ENCODE measurements around the gene PIK3CA.

Gene PIK3CA

DNA sequence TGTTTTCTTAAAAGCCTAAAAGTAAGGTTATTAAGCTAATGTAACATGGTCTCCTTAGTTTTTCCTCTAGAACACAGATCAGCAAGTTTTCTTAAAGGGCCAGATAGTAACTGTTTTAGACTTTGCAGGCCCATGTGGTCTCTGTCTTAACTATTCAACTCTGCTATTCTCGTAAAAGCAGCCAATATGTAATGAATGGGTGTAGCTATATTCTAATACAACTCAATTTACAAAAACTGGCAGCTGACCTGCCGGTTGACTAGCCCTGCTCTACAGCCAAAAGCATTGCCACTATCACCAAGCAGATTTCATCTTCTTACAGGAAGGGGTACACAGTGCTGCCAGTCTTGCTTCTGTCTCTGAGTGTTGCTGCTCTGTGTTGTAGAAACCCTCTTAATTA, 75.4 kb downstream of the PIK3CA start:
- H3K4me1 Mint-ChIP-seq, result no peaks in the 10 kb centered on the region
- H3K27me3 Mint-ChIP-seq (ENCODE audit: low read depth), result no peaks in the 10 kb centered on the region

DNA sequence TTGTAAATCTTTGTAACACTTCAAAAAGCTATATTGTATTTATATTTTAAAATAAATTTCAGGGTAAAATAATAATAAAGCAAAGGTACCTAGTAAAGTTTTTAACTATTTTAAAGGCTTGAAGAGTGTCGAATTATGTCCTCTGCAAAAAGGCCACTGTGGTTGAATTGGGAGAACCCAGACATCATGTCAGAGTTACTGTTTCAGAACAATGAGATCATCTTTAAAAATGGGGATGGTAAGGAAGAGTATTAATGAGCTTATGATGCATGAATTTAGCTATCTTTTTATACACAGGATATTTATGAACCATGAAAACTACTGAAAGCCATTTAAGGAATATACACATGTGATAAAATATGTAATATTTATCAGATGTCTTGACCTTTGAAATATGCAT, 76.4 kb downstream of the PIK3CA start:
- no peaks in the 10 kb centered on the region for H3K4me1 Mint-ChIP-seq
- peaks cover 44% of the 10 kb centered on the region for H3K36me3 Mint-ChIP-seq (ENCODE audit: low read depth)
- TF ChIP-seq, protein P1, sequence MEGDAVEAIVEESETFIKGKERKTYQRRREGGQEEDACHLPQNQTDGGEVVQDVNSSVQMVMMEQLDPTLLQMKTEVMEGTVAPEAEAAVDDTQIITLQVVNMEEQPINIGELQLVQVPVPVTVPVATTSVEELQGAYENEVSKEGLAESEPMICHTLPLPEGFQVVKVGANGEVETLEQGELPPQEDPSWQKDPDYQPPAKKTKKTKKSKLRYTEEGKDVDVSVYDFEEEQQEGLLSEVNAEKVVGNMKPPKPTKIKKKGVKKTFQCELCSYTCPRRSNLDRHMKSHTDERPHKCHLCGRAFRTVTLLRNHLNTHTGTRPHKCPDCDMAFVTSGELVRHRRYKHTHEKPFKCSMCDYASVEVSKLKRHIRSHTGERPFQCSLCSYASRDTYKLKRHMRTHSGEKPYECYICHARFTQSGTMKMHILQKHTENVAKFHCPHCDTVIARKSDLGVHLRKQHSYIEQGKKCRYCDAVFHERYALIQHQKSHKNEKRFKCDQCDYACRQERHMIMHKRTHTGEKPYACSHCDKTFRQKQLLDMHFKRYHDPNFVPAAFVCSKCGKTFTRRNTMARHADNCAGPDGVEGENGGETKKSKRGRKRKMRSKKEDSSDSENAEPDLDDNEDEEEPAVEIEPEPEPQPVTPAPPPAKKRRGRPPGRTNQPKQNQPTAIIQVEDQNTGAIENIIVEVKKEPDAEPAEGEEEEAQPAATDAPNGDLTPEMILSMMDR (IDR thresholded peaks at IDR 0.05; ENCODE audit: unreplicated experiment in 3 of 3), result no peak
- no peaks in the 10 kb centered on the region for H3K9me3 Mint-ChIP-seq
- H3K27me3 Mint-ChIP-seq (ENCODE audit: low read depth), result no peaks in the 10 kb centered on the region
- no peak overlapping the region for H3K4me3 Mint-ChIP-seq
- H3K27ac Mint-ChIP-seq, result no peak overlapping the region

More for the DNA sequence above, 75.4 kb downstream of the PIK3CA start:
- Mint-ChIP-seq H3K4me3 (no peak overlapping the region), H3K9me3 (no peaks in the 10 kb centered on the region), H3K36me3 (ENCODE audit: low read depth) (peaks cover 48% of the 10 kb centered on the region), H3K27ac (no peak overlapping the region)
- TF ChIP-seq, protein P1 (IDR thresholded peaks at IDR 0.05; ENCODE audit: unreplicated experiment in 3 of 3), result no peak

DNA sequence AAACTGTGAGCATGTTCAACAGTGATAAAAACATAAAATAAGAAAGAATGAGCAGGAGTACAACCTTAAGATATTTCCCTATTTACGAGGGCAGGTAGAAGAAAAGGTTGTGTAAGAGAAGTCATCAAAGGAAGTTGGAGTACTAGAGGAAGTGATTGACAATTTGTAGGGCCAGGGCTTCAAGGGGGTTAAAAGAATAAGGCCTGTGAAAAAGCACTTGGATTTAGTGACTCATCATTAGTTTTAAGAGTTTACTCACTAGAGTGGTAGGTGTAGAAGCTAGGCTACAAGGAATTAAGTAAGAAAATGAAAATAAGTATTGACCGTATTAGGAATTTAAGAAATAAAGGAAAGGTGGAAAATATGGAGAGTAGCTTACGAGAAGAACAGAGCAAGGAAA, 79.2 kb downstream of the PIK3CA start:
- TF ChIP-seq, protein P1 (IDR thresholded peaks at IDR 0.05; ENCODE audit: unreplicated experiment in 3 of 3), result no peak
- H3K36me3 Mint-ChIP-seq (ENCODE audit: low read depth), result peaks cover 63% of the 10 kb centered on the region
- H3K4me1 Mint-ChIP-seq, result no peaks in the 10 kb centered on the region
- no peaks in the 10 kb centered on the region for H3K9me3 Mint-ChIP-seq
- no peak overlapping the region for H3K27ac Mint-ChIP-seq
- H3K27me3 Mint-ChIP-seq (ENCODE audit: low read depth), result no peaks in the 10 kb centered on the region
- no peak overlapping the region for H3K4me3 Mint-ChIP-seq

DNA sequence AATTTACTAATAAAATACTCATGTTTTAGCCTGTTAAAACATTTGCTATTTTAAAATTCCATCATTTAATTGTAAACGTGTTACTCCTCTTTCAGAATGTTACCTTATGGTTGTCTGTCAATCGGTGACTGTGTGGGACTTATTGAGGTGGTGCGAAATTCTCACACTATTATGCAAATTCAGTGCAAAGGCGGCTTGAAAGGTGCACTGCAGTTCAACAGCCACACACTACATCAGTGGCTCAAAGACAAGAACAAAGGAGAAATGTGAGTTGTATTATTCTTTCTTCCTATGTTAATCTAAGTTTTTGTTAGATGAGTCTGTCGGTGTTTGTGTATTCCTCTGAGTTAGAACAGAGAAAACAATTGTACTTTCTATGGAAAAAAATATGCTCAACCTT, 81.0 kb downstream of the PIK3CA start:
- Mint-ChIP-seq H3K36me3 (ENCODE audit: low read depth) (peaks cover 61% of the 10 kb centered on the region), H3K27me3 (ENCODE audit: low read depth) (no peaks in the 10 kb centered on the region), H3K4me1 (no peaks in the 10 kb centered on the region), H3K4me3 (no peak overlapping the region), H3K9me3 (no peaks in the 10 kb centered on the region), H3K27ac (no peak overlapping the region)
- TF ChIP-seq, protein P1 (IDR thresholded peaks at IDR 0.05; ENCODE audit: unreplicated experiment in 3 of 3), result no peak

DNA sequence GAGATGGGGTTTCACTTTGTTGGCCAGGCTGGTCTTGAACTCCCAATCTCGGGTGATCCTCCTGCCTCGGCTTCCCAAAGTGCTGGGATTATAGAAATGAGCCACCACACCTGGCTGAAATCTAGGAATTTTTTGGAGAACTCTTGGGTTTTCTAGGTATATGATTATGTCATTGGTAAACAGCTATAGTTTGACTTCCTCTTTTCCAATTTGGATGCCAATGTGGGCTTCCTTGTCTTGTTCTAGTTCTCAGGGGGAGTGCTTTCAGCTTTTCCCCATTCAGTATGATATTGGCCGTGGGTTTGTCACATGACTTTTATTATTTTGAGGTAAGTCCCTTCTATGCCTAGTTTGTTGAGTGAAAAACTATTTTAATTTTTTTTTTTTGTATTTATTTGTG, 84.9 kb downstream of the PIK3CA start:
- Mint-ChIP-seq H3K9me3 (no peaks in the 10 kb centered on the region), H3K27me3 (ENCODE audit: low read depth) (no peaks in the 10 kb centered on the region), H3K4me3 (no peak overlapping the region), H3K4me1 (no peaks in the 10 kb centered on the region), H3K27ac (no peak overlapping the region), H3K36me3 (ENCODE audit: low read depth) (peaks cover 42% of the 10 kb centered on the region)
- TF ChIP-seq, protein P1 (IDR thresholded peaks at IDR 0.05; ENCODE audit: unreplicated experiment in 3 of 3), result no peak

DNA sequence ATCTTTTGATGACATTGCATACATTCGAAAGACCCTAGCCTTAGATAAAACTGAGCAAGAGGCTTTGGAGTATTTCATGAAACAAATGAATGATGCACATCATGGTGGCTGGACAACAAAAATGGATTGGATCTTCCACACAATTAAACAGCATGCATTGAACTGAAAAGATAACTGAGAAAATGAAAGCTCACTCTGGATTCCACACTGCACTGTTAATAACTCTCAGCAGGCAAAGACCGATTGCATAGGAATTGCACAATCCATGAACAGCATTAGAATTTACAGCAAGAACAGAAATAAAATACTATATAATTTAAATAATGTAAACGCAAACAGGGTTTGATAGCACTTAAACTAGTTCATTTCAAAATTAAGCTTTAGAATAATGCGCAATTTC, 86.0 kb downstream of the PIK3CA start:
- TF ChIP-seq, protein P1 (IDR thresholded peaks at IDR 0.05; ENCODE audit: unreplicated experiment in 3 of 3), result no peak
- Mint-ChIP-seq H3K36me3 (ENCODE audit: low read depth) (peaks cover 38% of the 10 kb centered on the region), H3K27ac (no peak overlapping the region), H3K4me1 (no peaks in the 10 kb centered on the region), H3K9me3 (no peaks in the 10 kb centered on the region), H3K4me3 (no peak overlapping the region), H3K27me3 (ENCODE audit: low read depth) (no peaks in the 10 kb centered on the region)
